ENCODE measurements around the gene MRPS9.

The MRPS9 gene

DNA sequence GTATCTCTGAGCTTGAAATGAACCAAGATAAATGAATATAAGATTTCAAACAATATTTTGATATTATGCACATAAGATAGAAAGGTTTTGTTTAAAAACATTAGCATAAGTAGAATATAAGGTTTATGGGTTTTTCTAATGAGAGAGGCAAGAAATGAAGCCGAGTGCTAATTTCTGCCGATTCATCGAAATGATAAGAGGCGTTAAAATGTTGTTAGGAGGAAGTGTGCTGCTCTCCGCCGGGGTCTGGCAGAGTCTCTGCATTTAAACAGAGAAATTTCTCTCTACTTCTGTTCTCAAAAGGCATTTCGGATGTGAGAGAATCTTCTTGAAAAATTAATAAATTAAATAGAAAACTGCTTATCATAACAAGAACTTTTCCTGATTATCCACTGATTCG is 83.6 kb downstream of the MRPS9 start:
- DNase-seq (ENCODE audit: low read depth, low spot score) = no peak
- in situ Hi-C loops (cut with HindIII; ENCODE audit: low sequenced_read_pairs) = no loop called here
- no peak overlapping the region for H3K4me3 ChIP-seq (ENCODE audit: low read depth, low read length)
- TF ChIP-seq, protein P1, sequence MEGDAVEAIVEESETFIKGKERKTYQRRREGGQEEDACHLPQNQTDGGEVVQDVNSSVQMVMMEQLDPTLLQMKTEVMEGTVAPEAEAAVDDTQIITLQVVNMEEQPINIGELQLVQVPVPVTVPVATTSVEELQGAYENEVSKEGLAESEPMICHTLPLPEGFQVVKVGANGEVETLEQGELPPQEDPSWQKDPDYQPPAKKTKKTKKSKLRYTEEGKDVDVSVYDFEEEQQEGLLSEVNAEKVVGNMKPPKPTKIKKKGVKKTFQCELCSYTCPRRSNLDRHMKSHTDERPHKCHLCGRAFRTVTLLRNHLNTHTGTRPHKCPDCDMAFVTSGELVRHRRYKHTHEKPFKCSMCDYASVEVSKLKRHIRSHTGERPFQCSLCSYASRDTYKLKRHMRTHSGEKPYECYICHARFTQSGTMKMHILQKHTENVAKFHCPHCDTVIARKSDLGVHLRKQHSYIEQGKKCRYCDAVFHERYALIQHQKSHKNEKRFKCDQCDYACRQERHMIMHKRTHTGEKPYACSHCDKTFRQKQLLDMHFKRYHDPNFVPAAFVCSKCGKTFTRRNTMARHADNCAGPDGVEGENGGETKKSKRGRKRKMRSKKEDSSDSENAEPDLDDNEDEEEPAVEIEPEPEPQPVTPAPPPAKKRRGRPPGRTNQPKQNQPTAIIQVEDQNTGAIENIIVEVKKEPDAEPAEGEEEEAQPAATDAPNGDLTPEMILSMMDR (IDR thresholded peaks at IDR 0.05; ENCODE audit: low read depth, low read length) = no peak

DNA sequence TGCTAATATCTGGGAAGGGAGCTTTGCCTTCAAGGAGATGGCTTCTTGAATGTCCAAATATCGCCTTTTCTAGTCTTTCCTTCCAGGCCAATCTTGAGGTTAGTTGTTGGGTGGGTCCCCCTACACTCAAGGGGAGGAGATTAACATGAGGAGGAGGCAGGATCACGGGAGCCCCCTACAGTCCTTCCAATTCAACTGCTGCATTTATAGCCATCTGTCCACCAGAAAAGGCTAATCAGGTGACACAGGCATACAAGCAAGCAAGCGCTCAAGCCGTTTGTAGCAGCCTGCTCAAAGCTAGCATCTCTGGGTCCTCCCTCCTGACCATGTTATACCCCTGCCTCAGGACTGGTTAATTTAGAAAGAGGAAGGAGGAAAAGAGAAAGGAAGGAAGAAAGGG is 87.6 kb downstream of the MRPS9 start:
- TF ChIP-seq, protein P1 (IDR thresholded peaks at IDR 0.05; ENCODE audit: low read depth, low read length) = peak; percentile 29
- in situ Hi-C loops (cut with HindIII; ENCODE audit: low sequenced_read_pairs) = no loop called here
- no peak overlapping the region for H3K4me3 ChIP-seq (ENCODE audit: low read depth, low read length)
- DNase-seq (ENCODE audit: low read depth, low spot score) = no peak

DNA sequence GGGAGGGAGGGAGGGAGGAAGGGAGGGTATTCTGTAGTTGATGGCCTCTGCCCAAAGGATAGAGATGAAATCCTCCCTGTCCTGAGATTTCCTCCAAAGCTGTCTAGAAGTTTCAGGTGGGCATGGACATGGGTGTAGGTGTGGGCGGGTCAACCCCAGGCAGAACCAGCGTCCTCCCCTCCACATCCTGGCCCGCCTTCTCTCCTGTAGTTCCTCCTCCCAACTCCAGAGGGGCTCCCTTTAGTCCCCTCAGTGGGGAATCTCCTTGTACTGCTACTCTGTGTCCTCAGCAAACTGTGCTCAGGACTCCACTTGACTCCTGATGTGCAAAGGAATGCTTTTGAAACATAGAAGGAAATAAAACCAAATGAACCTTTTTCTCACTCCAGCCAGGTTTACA is 88.1 kb downstream of the MRPS9 start:
- no peak overlapping the region for H3K4me3 ChIP-seq (ENCODE audit: low read depth, low read length)
- in situ Hi-C loops (cut with HindIII; ENCODE audit: low sequenced_read_pairs) = no loop called here
- TF ChIP-seq, protein P1 (IDR thresholded peaks at IDR 0.05; ENCODE audit: low read depth, low read length) = no peak
- no peak for DNase-seq (ENCODE audit: low read depth, low spot score)

DNA sequence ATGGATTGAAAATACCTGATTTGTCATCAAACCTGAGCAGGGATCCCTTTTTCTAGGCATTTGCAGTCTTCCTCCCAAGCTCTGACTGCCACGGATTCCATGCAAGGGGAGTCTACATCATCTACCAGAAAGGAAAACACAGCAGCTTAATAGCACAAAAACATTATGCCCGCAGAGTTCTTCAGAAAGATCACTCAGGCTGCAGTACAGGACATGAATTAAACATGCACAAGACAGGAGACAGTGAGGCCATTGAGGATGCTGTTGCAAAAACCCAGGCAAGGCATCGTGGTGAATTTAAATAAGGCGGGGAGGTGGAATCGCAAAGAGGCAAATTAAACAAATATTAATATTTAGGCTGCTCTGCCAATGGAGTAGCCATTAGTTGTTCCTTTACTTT is 88.5 kb downstream of the MRPS9 start:
- no peak overlapping the region for H3K4me3 ChIP-seq (ENCODE audit: low read depth, low read length)
- no peak for DNase-seq (ENCODE audit: low read depth, low spot score)
- TF ChIP-seq, protein P1 (IDR thresholded peaks at IDR 0.05; ENCODE audit: low read depth, low read length) = no peak
- in situ Hi-C loops (cut with HindIII; ENCODE audit: low sequenced_read_pairs) = no loop called here

DNA sequence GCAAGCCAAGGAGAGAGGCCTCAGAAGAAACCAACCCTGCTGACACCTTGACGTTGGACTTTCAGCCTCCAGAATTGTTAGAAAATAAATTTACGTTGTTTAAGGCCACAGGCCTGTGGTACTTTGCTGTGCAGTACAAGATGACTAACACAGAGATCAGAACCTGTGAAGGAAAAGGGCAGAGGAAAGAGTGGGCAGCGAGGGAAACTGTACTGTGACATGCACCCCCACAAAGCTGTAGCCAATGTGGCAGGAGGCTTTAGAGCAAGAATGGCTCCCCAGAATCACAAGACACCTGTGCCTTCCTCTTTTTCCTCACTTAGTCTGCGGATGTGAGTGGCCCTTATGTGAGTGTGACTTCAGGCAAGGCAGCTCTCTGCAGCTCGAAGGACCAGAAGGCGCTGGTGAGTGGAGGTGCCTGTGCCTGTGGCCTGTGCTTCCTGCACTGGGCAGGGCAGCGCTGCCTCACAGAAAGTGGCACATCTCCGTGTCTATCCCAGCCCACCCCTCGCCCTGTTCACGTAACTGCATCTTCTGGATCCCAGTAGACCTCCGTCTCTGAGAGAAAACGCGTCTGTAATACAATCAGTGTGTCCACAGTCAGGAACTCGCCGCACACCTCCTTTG is 89.5 kb downstream of the MRPS9 start:
- TF ChIP-seq, protein P1 (IDR thresholded peaks at IDR 0.05; ENCODE audit: low read depth, low read length) = no peak
- DNase-seq (ENCODE audit: low read depth, low spot score) = no peak
- no peak overlapping the region for H3K4me3 ChIP-seq (ENCODE audit: low read depth, low read length)
- in situ Hi-C loops (cut with HindIII; ENCODE audit: low sequenced_read_pairs) = no loop called here

DNA sequence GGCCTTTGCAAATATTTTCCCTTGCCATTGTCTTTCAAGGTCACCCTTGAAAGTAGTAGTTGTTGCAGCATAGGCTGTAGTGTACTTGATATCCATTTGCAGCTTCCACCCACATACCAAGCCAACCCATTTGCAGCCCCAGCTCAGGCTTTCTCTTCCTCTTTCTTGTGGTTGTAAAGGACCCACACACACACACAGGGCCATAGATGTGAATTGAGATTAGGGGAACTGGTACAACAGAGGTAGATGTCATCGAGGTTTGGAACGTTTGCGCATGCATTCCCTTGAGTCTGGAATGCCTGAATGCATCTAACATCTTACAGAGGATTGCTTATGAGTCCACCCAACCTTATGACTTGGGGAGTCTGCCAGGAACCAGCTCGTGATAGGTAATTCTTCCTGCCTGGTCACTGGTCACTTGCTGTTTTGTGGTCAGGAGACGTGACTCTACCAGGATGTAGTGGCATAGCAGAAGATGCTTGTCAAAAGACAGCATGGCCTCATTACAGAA is 91.9 kb downstream of the MRPS9 start:
- TF ChIP-seq, protein P1 (IDR thresholded peaks at IDR 0.05; ENCODE audit: low read depth, low read length) = no peak
- DNase-seq (ENCODE audit: low read depth, low spot score) = no peak
- H3K4me3 ChIP-seq (ENCODE audit: low read depth, low read length) = no peak overlapping the region
- in situ Hi-C loops (cut with HindIII; ENCODE audit: low sequenced_read_pairs) = no loop called here
